HCT116 (cell line): Measurements from ENCODE around the gene GNB4. TPM values are rescaled to one million over a fixed set of nuclear protein-coding genes. Genes with fewer than 3 reads are reported as not detected.

Experiments
- ATAC-seq: fragments of 200-7000 bp; cut with Tn5 transposase; 2 replicates; pipeline ENCODE4 v1.9.1; 2020; ENCODE audit warnings: mild to moderate bottlenecking, moderate library complexity
- BruUV-seq: library from RNA; stranded (reverse); fragments of 400-500 nt; replicated peaks from 2 replicates; lab custom pipeline; 2021; lab: Mats Ljungman, UMichigan
- CTCF ChIA-PET: fragments of 300-600 bp; sonication (Branson Sonifier 250); formaldehyde crosslinking; loops from one replicate; lab custom pipeline; 2021; ENCODE audit warnings: antibody characterized with exemption; lab: Charles Lee
- POLR2A ChIA-PET: fragments of 300-600, 350-600 bp; sonication (Branson Sonifier 250); formaldehyde crosslinking; loops from one replicate; lab custom pipeline; 2021; ENCODE audit warnings: antibody characterized with exemption; lab: Charles Lee
- RAD21 ChIA-PET, 2 experiments: fragments of 300-600 bp; sonication (Branson Sonifier 250); formaldehyde crosslinking; loops; one replicate each; lab custom pipeline; 2023; ENCODE audit warnings: low total read pairs in 2 of 2; ENCODE audit not compliant: uncharacterized antibody in 2 of 2, unreplicated experiment in 2 of 2, low non-redundant PET in 1 of 2; lab: Charles Lee
- DNase-seq: peaks from one replicate; pipeline ENCODE4 v3.0.0-alpha.2; 2010; ENCODE audit warnings: low read depth, low spot score
- H2AFZ ChIP-seq: fragments of 200-600 bp; shearing (Covaris generic), sonication (generic); 2 replicates; pipeline ENCODE4 v1.6.1; 2017; ENCODE audit warnings: low read depth, mixed run types, mixed read lengths, antibody characterized with exemption, low read length; ENCODE audit not compliant: poor library complexity, severe bottlenecking
- H3K27ac ChIP-seq: 2 replicates; pipeline ENCODE4 v1.5.1; 2012; ENCODE audit warnings: low read depth, low read length
- H3K27me3 ChIP-seq: fragments of 200-600 bp; sonication (generic); 2 replicates; pipeline ENCODE4 v1.6.1; 2016; ENCODE audit warnings: mixed run types, low read length, mixed read lengths; ENCODE audit not compliant: insufficient read depth
- H3K36me3 ChIP-seq, 2 experiments: fragments of 200-500 bp in 1 of 2; fragments of 200-600 bp in 1 of 2; sonication (Bioruptor generic) in 1 of 2; sonication (generic) in 1 of 2; 2 replicates each; pipeline versions ENCODE4 v1.5.1 to v1.6.1; 2014 to 2016; ENCODE audit warnings: low read length in 2 of 2, inconsistent platforms in 1 of 2, mixed read lengths in 1 of 2, mixed run types in 1 of 2; ENCODE audit not compliant: insufficient read depth in 2 of 2, control insufficient read depth in 1 of 2
- H3K4me1 ChIP-seq, 2 experiments: fragments of 200-600 bp in 1 of 2; sonication (generic) in 1 of 2; 2 replicates each; pipeline versions ENCODE4 v1.5.1 to v1.6.1; 2012 to 2017; ENCODE audit warnings: low read length in 2 of 2, inconsistent platforms in 1 of 2, mild to moderate bottlenecking in 1 of 2, mixed read lengths in 1 of 2, mixed run types in 1 of 2, moderate library complexity in 1 of 2; ENCODE audit not compliant: insufficient read depth in 2 of 2, control insufficient read depth in 1 of 2
- H3K4me2 ChIP-seq: fragments of 200-600 bp; sonication (generic); 2 replicates; pipeline ENCODE4 v1.6.1; 2017; ENCODE audit warnings: mixed run types, low read length, mixed read lengths
- H3K4me3 ChIP-seq, 2 experiments: fragments of 200-600 bp in 1 of 2; sonication (generic) in 1 of 2; replicated peaks in 1 of 2; 2 replicates each; pipeline ENCODE4 v1.5.1; 2011 to 2016; ENCODE audit warnings: low read length in 2 of 2, control low read depth in 1 of 2, low read depth in 1 of 2, mild to moderate bottlenecking in 1 of 2, mixed read lengths in 1 of 2, mixed run types in 1 of 2
- H3K79me2 ChIP-seq: fragments of 200-600 bp; sonication (generic); 2 replicates; pipeline ENCODE4 v1.6.1; 2017; ENCODE audit warnings: mild to moderate bottlenecking, mixed run types, low read length, moderate library complexity, mixed read lengths; ENCODE audit not compliant: insufficient read depth
- H3K9ac ChIP-seq: fragments of 200-600 bp; sonication (generic); 2 replicates; pipeline ENCODE4 v1.6.1; 2016; ENCODE audit warnings: low read length, mixed read lengths
- H3K9me2 ChIP-seq: fragments of 200-600 bp; sonication (generic), shearing (Covaris generic); 2 replicates; pipeline ENCODE4 v1.6.1; 2017; ENCODE audit warnings: mixed run types, mild to moderate bottlenecking, moderate library complexity; ENCODE audit not compliant: insufficient read depth
- H3K9me3 ChIP-seq, 2 experiments: fragments of 200-500 bp in 1 of 2; fragments of 200-600 bp in 1 of 2; sonication (Bioruptor generic) in 1 of 2; sonication (generic) in 1 of 2; 2 replicates each; pipeline ENCODE4 v1.6.1; 2014 to 2017; ENCODE audit warnings: low read length in 2 of 2, mixed read lengths in 2 of 2, inconsistent platforms in 1 of 2, low read depth in 1 of 2, mild to moderate bottlenecking in 1 of 2, mixed run types in 1 of 2, moderate library complexity in 1 of 2; ENCODE audit not compliant: control insufficient read depth in 1 of 2, insufficient read depth in 1 of 2
- H4K20me1 ChIP-seq: fragments of 200-600 bp; sonication (generic), shearing (Covaris generic); 2 replicates; pipeline ENCODE4 v1.6.1; 2017; ENCODE audit warnings: mixed run types, mild to moderate bottlenecking, moderate library complexity; ENCODE audit not compliant: insufficient read depth
- CBX3 ChIP-seq: IDR thresholded peaks from 2 replicates; pipeline ENCODE4 v1.6.1; 2012; ENCODE audit warnings: low read depth
- EZH2 ChIP-seq: fragments of 200-600 bp; sonication (generic); IDR thresholded peaks from 2 replicates; pipeline ENCODE4 v1.6.1; 2017; ENCODE audit warnings: antibody characterized with exemption, mixed run types
- EZH2phosphoT487 ChIP-seq: fragments of 200-600 bp; IDR thresholded peaks from 2 replicates; pipeline ENCODE4 v1.6.1; 2018; ENCODE audit warnings: antibody characterized with exemption, borderline replicate concordance
- FOSL1 ChIP-seq: IDR thresholded peaks from 2 replicates; pipeline ENCODE4 v1.6.1; 2012; ENCODE audit warnings: low read depth
- POLR2A ChIP-seq: IDR thresholded peaks from 2 replicates; pipeline ENCODE4 v1.7.0; 2011; ENCODE audit warnings: borderline replicate concordance; ENCODE audit not compliant: insufficient read depth, insufficient read length; ENCODE audit errors: extremely low read depth
- POLR2AphosphoS5 ChIP-seq: IDR thresholded peaks from 2 replicates; pipeline ENCODE4 v1.6.1; 2011; ENCODE audit warnings: mild to moderate bottlenecking, low read depth, low read length, moderate library complexity
- RAD21 ChIP-seq: IDR thresholded peaks from 2 replicates; pipeline ENCODE4 v1.6.1; 2012; ENCODE audit warnings: low read depth, mild to moderate bottlenecking
- SIN3A ChIP-seq: IDR thresholded peaks from 2 replicates; pipeline ENCODE4 v1.6.1; 2012; ENCODE audit warnings: low read depth
- SP1 ChIP-seq: IDR thresholded peaks from 2 replicates; pipeline ENCODE4 v1.6.1; 2012; ENCODE audit warnings: low read depth
- TCF7L2 ChIP-seq: IDR thresholded peaks from 2 replicates; pipeline ENCODE4 v1.7.0; 2011; ENCODE audit warnings: borderline replicate concordance, inconsistent platforms; ENCODE audit not compliant: insufficient read depth, insufficient read length; ENCODE audit errors: extremely low read depth
- ZFX ChIP-seq: fragments of 450-650 bp; IDR thresholded peaks from 2 replicates; pipeline ENCODE4 v1.6.1; 2017
- ZNF274 ChIP-seq: fragments of 200-500 bp; sonication (Bioruptor generic); IDR thresholded peaks from 2 replicates; pipeline ENCODE4 v1.6.1; 2014; ENCODE audit warnings: mild to moderate bottlenecking, low read depth, low read length, inconsistent platforms
- intact Hi-C: fragments of 100-400 bp; cut with micrococcal nuclease; formaldehyde crosslinking; loops from 2 replicates; pipeline ENCODE4 v1.10.0; 2022
- total RNA-seq: library from RNA; stranded (reverse); gene quantifications from one replicate; pipeline ENCODE4 v1.2.1, GENCODE V29; 2021; ENCODE audit not compliant: unreplicated experiment
- TF ChIP-seq, protein P1 (sequence below): IDR thresholded peaks from 2 replicates; pipeline ENCODE4 v1.6.1; 2011; ENCODE audit warnings: mild to moderate bottlenecking, low read length, moderate library complexity; ENCODE audit not compliant: insufficient replicate concordance; ENCODE audit errors: extremely low read depth
- TF ChIP-seq, protein P2 (sequence below): IDR thresholded peaks from 2 replicates; pipeline ENCODE4 v1.6.1; 2012; ENCODE audit warnings: low read depth
- TF ChIP-seq, protein P3 (sequence below), 3 experiments: fragments of 200-600 bp in 1 of 3; sonication (generic) in 1 of 3; IDR thresholded peaks in 2 of 3; conservative IDR thresholded peaks in 1 of 3; 2 replicates each; pipeline ENCODE4 v1.5.1; 2012 to 2017; ENCODE audit warnings: low read depth in 2 of 3, low read length in 2 of 3, antibody characterized with exemption in 1 of 3, borderline replicate concordance in 1 of 3, control low read depth in 1 of 3, mild to moderate bottlenecking in 1 of 3, mixed read lengths in 1 of 3, mixed run types in 1 of 3, moderate library complexity in 1 of 3; ENCODE audit not compliant: insufficient read depth in 1 of 3

Gene GNB4
- total RNA-seq, 1 experiment from 2014 or later: 0.10 TPM

DNA sequence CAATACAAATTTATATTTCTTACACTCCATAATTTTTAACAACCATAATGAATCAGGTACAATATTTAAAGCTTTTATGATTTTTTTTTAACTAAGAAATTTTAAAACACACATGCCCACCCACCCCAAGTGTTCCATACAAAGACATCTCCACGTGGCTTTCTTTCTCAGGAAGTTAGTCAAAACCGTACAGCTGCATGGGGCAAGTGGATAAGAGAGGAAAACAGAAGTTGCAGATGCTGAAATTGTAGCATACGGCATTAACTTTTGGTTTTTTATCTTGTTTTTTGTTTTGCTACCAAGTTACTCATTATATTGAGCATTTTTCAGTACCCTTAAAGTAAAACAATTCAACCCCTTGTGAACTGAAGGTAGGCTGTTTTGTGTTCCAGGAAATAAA, 14.8 kb downstream of the GNB4 start:
- Histone ChIP-seq H2AFZ (no peak overlapping the region), H3K4me1 (no peaks in the 10 kb centered on the region), H3K79me2 (no peaks in the 10 kb centered on the region), H3K9me3 (no peaks in the 10 kb centered on the region), H3K27me3 (no peaks in the 10 kb centered on the region), H3K4me3 (no peak overlapping the region), H3K9ac (no peak overlapping the region), H3K4me2 (no peak overlapping the region), H3K27ac (no peak overlapping the region), H3K36me3 (no peaks in the 10 kb centered on the region), H4K20me1 (no peaks in the 10 kb centered on the region), H3K9me2 (no peaks in the 10 kb centered on the region)
- POLR2A ChIA-PET: no interaction called here
- intact Hi-C loops: no loop called here
- BruUV-seq: no TSS peak
- TF ChIP-seq ZFX (no peak), SIN3A (no peak), RAD21 (no peak), FOSL1 (no peak), EZH2 (no peak), CBX3 (no peak), POLR2A (no peak), POLR2AphosphoS5 (no peak), EZH2phosphoT487 (no peak), ZNF274 (no peak), SP1 (no peak), TCF7L2 (no peak)
- TF ChIP-seq, protein P1, sequence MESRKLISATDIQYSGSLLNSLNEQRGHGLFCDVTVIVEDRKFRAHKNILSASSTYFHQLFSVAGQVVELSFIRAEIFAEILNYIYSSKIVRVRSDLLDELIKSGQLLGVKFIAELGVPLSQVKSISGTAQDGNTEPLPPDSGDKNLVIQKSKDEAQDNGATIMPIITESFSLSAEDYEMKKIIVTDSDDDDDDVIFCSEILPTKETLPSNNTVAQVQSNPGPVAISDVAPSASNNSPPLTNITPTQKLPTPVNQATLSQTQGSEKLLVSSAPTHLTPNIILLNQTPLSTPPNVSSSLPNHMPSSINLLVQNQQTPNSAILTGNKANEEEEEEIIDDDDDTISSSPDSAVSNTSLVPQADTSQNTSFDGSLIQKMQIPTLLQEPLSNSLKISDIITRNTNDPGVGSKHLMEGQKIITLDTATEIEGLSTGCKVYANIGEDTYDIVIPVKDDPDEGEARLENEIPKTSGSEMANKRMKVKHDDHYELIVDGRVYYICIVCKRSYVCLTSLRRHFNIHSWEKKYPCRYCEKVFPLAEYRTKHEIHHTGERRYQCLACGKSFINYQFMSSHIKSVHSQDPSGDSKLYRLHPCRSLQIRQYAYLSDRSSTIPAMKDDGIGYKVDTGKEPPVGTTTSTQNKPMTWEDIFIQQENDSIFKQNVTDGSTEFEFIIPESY: no peak
- TF ChIP-seq, protein P2, sequence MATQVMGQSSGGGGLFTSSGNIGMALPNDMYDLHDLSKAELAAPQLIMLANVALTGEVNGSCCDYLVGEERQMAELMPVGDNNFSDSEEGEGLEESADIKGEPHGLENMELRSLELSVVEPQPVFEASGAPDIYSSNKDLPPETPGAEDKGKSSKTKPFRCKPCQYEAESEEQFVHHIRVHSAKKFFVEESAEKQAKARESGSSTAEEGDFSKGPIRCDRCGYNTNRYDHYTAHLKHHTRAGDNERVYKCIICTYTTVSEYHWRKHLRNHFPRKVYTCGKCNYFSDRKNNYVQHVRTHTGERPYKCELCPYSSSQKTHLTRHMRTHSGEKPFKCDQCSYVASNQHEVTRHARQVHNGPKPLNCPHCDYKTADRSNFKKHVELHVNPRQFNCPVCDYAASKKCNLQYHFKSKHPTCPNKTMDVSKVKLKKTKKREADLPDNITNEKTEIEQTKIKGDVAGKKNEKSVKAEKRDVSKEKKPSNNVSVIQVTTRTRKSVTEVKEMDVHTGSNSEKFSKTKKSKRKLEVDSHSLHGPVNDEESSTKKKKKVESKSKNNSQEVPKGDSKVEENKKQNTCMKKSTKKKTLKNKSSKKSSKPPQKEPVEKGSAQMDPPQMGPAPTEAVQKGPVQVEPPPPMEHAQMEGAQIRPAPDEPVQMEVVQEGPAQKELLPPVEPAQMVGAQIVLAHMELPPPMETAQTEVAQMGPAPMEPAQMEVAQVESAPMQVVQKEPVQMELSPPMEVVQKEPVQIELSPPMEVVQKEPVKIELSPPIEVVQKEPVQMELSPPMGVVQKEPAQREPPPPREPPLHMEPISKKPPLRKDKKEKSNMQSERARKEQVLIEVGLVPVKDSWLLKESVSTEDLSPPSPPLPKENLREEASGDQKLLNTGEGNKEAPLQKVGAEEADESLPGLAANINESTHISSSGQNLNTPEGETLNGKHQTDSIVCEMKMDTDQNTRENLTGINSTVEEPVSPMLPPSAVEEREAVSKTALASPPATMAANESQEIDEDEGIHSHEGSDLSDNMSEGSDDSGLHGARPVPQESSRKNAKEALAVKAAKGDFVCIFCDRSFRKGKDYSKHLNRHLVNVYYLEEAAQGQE: no peak
- TF ChIP-seq, protein P3, sequence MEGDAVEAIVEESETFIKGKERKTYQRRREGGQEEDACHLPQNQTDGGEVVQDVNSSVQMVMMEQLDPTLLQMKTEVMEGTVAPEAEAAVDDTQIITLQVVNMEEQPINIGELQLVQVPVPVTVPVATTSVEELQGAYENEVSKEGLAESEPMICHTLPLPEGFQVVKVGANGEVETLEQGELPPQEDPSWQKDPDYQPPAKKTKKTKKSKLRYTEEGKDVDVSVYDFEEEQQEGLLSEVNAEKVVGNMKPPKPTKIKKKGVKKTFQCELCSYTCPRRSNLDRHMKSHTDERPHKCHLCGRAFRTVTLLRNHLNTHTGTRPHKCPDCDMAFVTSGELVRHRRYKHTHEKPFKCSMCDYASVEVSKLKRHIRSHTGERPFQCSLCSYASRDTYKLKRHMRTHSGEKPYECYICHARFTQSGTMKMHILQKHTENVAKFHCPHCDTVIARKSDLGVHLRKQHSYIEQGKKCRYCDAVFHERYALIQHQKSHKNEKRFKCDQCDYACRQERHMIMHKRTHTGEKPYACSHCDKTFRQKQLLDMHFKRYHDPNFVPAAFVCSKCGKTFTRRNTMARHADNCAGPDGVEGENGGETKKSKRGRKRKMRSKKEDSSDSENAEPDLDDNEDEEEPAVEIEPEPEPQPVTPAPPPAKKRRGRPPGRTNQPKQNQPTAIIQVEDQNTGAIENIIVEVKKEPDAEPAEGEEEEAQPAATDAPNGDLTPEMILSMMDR (IDR thresholded peaks at IDR 0.05 in 2 of 3, conservative IDR thresholded peaks at IDR 0.05 in 1 of 3; ENCODE audit: borderline replicate concordance in 1 of 3, insufficient read depth in 1 of 3, low read depth in 2 of 3, low read length in 2 of 3): no peak
- DNase-seq: no peak
- CTCF ChIA-PET: no interaction called here
- RAD21 ChIA-PET: no interaction called here
- ATAC-seq: no peak
